Myocyte (in vitro differentiated cells): ENCODE measurements around the gene PRAC1. TPM values are rescaled to one million over a fixed set of nuclear protein-coding genes. Genes with fewer than 3 reads are reported as not detected.
A peak's percentile ranks its signal among the peaks of the same experiment; 100 is the strongest.

Source experiments
- DNase-seq: peaks from one replicate; pipeline ENCODE4 v3.0.0-alpha.2; 2012; ENCODE audit warnings: low read depth
- total RNA-seq: library from RNA; depleted of rRNA; stranded (reverse); fragments of >200 nt; gene quantifications from 2 replicates; pipeline ENCODE4 v1.2.3, GENCODE V29; 2014

Gene PRAC1
- total RNA-seq, 1 donor from 2014 or later, result not detected

- no peak for DNase-seq
Measured at GRCh38 chr17:48747445-48748363, 25.4 kb upstream of the PRAC1 start.

- no peak for DNase-seq
Measured at GRCh38 chr17:48746916-48747444, 24.7 kb upstream of the PRAC1 start.

- no peak for DNase-seq
Measured at GRCh38 chr17:48745381-48746275, 23.3 kb upstream of the PRAC1 start.

GRCh38 chr17:48740537-48740936, 18.2 kb upstream of the PRAC1 start:
- DNase-seq, result no peak

DNA sequence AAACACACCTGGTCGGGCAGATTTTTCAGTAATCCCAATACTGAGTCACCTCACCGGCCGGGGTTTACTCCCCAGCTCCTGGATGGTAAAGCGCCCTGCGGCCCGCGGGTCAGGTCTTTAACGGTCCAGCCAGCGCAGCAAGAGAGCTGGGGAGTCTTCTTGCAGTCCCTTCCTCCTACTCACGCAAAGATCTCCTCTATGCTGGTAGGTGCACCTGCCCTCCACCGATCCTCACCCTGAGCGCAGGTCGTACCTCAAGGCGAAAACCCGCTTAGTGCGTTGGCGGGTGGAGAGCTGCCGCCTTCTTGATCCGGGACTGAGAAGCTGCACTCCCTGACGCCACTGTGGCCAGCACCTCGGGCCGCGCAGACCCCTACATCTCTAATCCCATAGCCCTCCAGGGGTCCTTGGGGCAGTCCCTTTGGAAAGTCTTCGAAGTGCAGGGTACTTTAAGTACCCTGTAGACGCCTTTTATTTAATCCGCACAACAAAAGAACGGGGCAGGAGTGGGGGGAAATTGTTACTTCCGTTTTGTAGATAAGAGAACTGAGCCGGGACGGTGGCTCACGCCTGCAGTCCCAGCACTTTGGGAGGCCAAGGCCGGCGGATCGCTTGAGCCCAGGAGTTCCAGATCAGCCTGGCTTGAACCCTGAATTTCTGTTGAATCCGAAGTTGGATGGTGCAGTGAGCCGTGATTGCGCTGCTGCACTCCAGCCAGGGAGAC, 16.6 kb upstream of the PRAC1 start:
- DNase-seq, result no peak

- no peak for DNase-seq
Measured at GRCh38 chr17:48738424-48738802, 16.1 kb upstream of the PRAC1 start.

- DNase-seq, result no peak
Measured at GRCh38 chr17:48737330-48738043, 15.2 kb upstream of the PRAC1 start.

- DNase-seq, result no peak
Measured at GRCh38 chr17:48735062-48735351, 12.7 kb upstream of the PRAC1 start.

- peak; percentile 50 for DNase-seq
Measured at GRCh38 chr17:48734333-48735061, 12.2 kb upstream of the PRAC1 start.

GRCh38 chr17:48733632-48734328, 11.5 kb upstream of the PRAC1 start:
- DNase-seq, result no peak

DNA sequence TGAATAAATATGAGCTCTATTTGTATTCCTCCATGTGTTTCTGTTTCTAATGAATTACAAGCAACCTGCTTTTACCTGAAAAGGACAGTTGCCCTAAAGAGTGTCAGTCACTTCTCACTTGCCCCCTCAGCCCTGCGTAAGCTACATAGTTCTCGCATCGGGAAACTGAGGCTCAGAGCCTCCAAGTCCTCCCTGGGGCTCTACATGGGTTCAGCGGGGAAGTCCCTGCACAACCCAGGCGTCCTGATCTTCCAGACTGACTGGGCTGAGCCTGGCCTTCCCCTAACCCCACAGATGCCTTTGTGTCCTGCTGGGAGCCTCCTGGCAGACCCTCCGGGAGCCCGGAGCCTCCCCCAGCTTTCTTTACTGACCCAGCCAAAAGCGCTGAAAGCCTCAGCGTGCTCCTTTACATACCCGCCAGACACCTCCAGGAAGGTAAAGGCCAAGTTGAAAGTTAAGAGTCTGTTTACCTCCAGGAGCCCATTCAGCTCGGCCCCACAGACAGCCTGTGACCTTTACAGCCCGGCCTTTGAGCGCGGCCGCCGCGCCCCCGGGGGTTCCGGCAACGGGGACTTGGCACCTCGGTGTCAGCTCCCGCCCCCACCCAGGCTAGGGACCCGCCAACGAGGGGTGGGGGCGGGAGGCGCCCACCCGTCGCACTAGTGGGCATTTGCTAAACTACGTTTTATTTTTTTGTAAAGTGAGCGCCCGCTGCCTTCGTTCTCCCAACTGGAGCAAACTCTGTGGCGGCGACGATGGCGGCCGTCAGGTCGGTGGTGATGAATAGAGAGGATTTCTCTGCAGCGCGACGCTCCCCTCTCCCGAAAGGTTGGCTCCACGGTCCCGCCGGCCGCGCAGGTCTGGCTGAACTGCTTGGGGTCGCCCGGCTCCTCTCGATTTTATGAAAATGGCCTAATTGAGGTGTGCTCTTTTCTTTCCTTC, 10.6 kb upstream of the PRAC1 start:
- DNase-seq, result no peak

DNA sequence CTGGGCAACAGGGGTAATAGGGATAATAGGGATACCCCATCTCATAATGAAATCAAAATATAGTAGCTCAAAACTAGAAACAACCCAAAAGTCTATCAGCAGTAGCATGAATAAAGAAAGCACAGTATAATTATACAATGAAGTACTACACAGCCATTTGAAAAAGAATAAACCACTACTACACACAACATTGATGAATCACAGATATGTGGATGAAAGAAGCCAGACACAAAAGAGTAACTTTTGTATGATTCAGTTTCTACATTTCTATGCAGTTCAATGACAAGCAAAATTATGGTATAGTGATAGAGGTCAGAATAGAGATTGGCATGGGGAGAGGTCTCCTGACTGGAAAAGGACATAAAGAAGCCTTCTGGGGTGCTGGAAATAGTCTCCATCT, 9.0 kb upstream of the PRAC1 start:
- DNase-seq, result no peak

DNA sequence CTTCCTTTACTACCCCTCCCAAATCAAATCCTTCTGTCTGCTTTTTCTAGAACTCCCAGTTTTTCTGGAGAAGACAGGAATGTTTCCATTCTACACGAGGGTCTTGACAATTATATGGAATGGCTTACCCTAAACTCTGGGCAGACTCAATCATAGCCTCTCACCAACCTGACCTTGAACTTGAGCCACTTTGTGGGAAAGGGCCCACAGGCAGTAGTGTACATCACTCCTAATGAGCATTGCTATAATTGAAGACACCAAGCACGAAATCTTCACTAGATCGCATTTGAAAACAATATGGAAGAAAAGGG, 7.9 kb upstream of the PRAC1 start:
- DNase-seq, result no peak

GRCh38 chr17:48729335-48730239, 7.3 kb upstream of the PRAC1 start:
- no peak for DNase-seq

DNA sequence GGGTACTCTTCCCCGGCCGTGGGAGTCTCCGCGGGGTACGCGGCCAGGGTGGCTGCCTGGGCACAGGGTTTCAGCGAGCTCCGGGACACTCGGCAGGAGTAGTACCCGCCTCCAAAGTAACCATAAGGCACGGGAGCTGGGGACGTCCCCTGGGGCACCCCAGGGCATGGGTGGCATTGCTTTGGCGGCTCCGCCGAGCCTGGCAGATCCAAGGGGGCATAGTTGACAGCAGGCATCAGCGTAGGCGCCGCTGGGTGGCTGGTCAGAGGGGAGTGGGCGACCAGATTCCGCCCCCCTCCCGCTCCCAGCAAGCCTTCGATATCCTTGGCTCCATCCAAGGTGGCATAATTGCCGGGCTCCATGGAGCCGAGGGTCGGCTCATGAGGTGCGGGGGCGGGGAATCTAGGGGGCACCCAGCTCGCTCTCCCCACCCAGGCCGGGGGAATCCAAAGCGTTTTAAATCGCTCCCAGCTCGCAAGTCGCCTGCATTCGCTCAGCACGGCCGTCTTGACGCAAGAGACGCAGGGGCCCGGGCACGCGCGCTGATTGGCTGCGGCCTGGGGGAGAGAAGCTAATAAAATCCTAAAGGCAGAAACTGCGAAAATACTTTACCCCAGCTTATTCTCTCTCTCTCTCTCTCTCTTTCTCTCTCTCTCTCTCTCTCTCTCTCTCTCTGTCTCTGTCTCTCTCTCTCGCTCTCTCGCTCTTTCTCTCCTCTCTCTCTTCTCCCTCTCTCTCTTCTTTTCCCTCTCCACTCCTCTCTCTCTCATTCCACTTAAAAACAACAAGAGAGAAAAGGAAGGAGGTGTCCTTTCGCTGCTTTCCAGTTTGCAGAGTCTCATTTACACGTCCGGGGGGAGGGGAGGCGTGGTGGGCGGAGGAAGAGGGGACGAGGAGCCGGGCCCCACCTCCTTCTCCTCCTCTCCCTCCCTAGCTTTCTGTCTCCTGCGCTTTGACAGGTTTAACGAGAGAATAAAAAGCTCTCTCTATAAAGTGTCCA, 6.2 kb upstream of the PRAC1 start, which contains the start of gene HOXB13:
HOXB13 (minus strand) TSS at position 519 of the 1,000 bp plus-strand sequence; CDS start at position 362, 157 bp downstream.
- peak; percentile 75 for DNase-seq
